KOPT-K1 (cell line): ENCODE data around the gene ZDHHC8.

Source experiments
- H3K27ac ChIP-seq: fragments of 200-600 bp; sonication (generic); 2 replicates; pipeline ENCODE4 v1.5.1; 2016; ENCODE audit warnings: antibody characterized with exemption, mild to moderate bottlenecking, low read depth, low read length; ENCODE audit not compliant: poor library complexity, severe bottlenecking
- H3K36me3 ChIP-seq: fragments of 200-600 bp; sonication (generic); 2 replicates; pipeline ENCODE4 v1.5.1; 2017; ENCODE audit warnings: antibody characterized with exemption, mild to moderate bottlenecking, low read length, moderate library complexity; ENCODE audit not compliant: insufficient read depth
- H3K9me3 ChIP-seq: fragments of 200-600 bp; sonication (generic); 2 replicates; pipeline ENCODE4 v1.5.1; 2017; ENCODE audit warnings: antibody characterized with exemption, low read length, mild to moderate bottlenecking; ENCODE audit not compliant: insufficient read depth, poor library complexity, severe bottlenecking

ZDHHC8 gene

DNA sequence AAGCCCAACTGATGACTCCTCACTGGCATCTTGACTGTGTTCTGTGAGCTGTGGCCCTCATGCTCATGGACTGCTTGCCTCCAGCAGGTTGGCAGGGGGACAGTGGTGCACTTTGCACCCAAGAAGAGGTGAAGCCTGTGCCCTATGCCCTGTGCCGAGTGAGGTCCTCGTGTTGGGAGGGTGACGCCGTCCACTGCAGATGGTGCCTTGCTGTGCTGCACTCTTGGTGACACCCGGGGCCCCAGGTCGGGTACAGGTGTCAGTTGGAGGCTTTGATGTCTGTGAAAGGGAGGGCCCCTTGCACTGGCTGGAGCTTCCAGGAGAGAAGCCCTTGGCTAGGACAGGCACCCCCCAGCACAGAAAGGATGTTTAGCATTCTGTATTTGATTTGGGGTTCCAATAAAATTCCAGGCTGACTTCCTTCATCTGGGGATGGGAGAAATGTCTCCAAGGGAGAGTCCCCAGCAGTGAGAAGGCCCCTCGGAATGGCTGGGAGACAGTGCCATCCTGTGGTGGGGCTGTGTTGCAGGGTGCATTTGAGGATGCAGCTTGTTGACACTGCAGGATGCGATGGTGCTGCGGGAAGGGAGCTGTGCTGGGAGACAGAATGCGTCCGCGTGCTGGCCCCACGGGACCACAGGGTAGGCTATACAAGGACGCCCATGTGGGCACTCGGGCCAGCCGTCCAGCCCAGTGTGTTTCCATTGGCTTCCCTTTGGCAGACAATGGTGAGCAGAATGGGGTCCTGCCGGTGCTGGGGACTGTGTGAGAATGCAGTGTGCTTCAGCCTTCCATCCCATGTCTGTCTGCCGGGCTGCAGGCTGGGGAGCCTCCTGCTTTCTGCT is 2.5 kb upstream of the ZDHHC8 start:
- H3K36me3 ChIP-seq, result peaks cover 49% of the 10 kb centered on the region
- peak overlapping the region; percentile 46 for H3K27ac ChIP-seq
- H3K9me3 ChIP-seq, result no peaks in the 10 kb centered on the region

DNA sequence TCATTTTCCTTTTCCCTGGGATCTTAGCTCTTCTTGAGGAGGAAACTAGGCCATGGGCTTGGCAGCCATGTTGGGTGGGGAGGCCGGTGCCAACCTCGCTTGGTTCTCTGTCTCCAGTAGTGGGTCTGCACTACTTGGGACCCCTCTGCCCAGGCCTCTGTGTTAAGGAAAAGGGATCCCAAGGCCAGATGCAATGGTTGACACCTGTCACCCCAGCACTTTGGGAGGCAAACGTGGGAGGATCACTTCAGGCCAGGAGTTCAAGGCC is 1.9 kb upstream of the ZDHHC8 start:
- H3K36me3 ChIP-seq, result peaks cover 43% of the 10 kb centered on the region
- H3K27ac ChIP-seq, result peak overlapping the region; percentile 46
- H3K9me3 ChIP-seq, result no peaks in the 10 kb centered on the region

- Histone ChIP-seq H3K36me3 (peaks cover 37% of the 10 kb centered on the region), H3K27ac (no peak overlapping the region), H3K9me3 (no peaks in the 10 kb centered on the region)
Measured at GRCh38 chr22:20130319-20130718, 1.3 kb upstream of the ZDHHC8 start.

DNA sequence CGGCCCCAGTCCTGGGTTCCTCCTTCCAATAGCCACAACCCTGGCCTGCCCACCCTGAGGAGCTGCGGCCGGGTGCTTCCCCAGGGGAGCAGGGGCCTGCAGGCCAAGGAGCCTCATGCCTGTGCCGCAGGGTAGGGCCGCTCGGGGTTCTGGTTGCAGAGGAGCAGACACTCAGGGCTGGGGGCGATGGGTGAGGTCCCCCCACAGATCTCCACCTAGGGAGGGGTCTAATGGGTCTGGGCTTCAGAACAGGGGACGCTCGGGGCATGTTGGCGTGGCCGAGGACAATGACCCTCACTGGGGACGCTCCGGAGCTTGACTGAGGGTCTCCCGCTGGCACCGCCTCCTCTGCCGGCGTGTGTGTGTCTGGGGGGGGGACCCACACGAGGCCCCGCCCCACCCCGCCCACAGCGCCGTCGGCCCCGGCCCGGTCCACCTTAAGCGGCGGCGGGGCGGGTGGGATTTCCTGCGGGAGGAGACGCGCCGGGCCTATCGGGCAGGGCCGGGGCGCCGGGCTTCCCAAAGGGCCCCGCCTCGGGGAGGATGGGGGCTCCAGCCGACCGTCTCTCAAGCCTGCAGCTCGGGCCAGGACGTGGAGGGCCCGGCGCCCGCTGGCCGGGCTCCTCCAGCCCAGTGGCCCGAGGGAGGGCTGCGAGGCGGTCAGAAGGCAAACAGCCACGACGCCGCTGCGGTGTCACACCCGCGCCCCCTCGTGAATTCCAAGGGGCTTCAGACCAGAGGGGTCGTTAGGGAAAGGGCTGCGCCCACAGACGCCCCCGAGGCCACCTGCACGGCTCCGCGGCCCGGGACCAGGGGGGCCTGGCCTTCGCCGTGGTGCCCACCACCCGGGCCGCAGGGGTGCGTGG is 640 bp upstream of the ZDHHC8 start:
- Histone ChIP-seq H3K27ac (peak overlapping the region; percentile 72), H3K9me3 (no peaks in the 10 kb centered on the region)

GRCh38 chr22:20131859-20132685 is 468 bp downstream of the ZDHHC8 start:
- peaks cover 19% of the 10 kb centered on the region for H3K36me3 ChIP-seq
- H3K9me3 ChIP-seq, result no peaks in the 10 kb centered on the region
- peak overlapping the region; percentile 52 for H3K27ac ChIP-seq

More for the DNA sequence above, 640 bp upstream of the ZDHHC8 start:
- peaks cover 30% of the 10 kb centered on the region for H3K36me3 ChIP-seq

DNA sequence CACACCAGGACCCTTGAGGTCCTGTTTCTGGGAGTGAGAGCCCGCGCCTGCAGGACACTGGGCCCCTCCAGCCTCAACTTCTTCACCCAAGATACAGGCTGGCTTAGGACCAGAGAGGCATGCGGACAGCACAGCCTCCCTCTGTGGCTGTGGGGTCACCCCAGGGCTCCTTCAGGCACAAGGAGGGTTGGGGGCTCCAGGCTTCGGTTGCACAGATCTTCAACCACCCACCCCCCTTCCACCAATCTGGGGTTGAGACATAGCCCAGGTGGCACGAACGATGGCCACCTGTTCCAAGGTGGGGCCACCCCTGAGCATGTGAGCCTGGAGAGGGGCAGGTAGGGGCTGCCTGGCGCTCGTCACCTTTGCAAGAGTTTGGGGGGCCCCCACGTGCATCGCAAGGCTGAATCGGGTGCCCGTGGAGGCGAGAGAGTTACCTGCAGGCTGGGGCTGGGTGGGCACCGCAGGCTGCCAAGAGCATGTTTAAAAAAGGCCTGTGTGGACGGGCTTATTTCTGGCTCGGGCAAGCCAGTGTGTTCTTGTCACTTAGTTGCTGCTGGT is 1.2 kb downstream of the ZDHHC8 start:
- Histone ChIP-seq H3K36me3 (peaks cover 12% of the 10 kb centered on the region), H3K27ac (peak overlapping the region; percentile 52)

GRCh38 chr22:20133930-20134549 is 2.4 kb downstream of the ZDHHC8 start:
- Histone ChIP-seq H3K9me3 (no peaks in the 10 kb centered on the region), H3K27ac (no peak overlapping the region), H3K36me3 (no peaks in the 10 kb centered on the region)

More for the DNA sequence above, 1.2 kb downstream of the ZDHHC8 start:
- no peaks in the 10 kb centered on the region for H3K9me3 ChIP-seq

GRCh38 chr22:20135265-20135664 is 3.7 kb downstream of the ZDHHC8 start:
- no peaks in the 10 kb centered on the region; the same call in 1 of the 2 replicates for H3K36me3 ChIP-seq
- H3K9me3 ChIP-seq, result no peaks in the 10 kb centered on the region
- no peak overlapping the region for H3K27ac ChIP-seq

DNA sequence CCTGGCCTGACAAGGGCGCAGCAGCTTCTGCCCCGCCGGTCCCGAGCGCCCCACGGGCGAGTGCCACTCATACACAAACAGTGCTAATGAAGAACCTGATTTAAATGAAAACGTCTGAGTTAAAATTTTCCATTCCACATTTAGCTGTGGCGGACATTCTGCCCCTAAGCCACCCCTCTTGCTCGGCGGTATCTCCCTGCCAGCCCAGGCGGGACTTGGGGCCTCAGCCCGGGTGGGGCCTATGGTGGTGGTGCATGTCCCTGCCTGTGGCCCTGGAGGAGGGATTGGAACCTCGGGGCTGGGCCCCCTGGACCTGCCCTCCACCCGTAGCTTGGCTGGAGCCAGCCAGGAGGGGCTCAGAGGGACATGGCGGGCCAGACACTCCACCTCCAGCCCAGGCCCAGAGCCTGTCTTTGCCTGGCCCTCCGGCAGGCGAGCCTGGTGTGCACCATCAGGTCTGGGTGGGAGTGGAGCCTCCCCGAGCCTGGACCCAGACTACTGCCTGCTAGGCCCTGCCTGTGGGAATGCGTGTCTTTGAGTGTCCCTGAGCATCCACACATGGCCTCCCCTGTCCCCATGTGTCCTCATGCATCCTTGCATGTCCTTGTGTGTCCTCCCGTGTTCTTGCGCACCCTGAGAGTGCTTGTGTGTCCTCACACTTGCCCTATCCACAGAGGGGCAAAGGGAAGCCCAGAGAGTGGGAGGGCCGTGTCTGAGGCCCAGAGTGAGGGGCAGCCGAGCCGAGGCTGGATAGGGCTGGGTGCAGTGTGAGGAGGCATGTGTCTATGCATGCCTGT is 4.4 kb downstream of the ZDHHC8 start:
- Histone ChIP-seq H3K9me3 (no peaks in the 10 kb centered on the region), H3K27ac (no peak overlapping the region), H3K36me3 (peaks cover 3% of the 10 kb centered on the region; the same call in 1 of the 2 replicates)

- Histone ChIP-seq H3K27ac (no peak overlapping the region), H3K36me3 (peaks cover 9% of the 10 kb centered on the region; the same call in 1 of the 2 replicates), H3K9me3 (no peaks in the 10 kb centered on the region)
Measured at GRCh38 chr22:20136603-20136873, 4.9 kb downstream of the ZDHHC8 start.

- H3K27ac ChIP-seq, result no peak overlapping the region
- no peaks in the 10 kb centered on the region for H3K9me3 ChIP-seq
- peaks cover 14% of the 10 kb centered on the region; the same call in 1 of the 2 replicates for H3K36me3 ChIP-seq
Measured at GRCh38 chr22:20137113-20137512, 5.5 kb downstream of the ZDHHC8 start.

GRCh38 chr22:20137671-20138416 is 6.2 kb downstream of the ZDHHC8 start:
- H3K9me3 ChIP-seq, result no peaks in the 10 kb centered on the region
- no peak overlapping the region for H3K27ac ChIP-seq
- peaks cover 15% of the 10 kb centered on the region; the same call in 1 of the 2 replicates for H3K36me3 ChIP-seq

DNA sequence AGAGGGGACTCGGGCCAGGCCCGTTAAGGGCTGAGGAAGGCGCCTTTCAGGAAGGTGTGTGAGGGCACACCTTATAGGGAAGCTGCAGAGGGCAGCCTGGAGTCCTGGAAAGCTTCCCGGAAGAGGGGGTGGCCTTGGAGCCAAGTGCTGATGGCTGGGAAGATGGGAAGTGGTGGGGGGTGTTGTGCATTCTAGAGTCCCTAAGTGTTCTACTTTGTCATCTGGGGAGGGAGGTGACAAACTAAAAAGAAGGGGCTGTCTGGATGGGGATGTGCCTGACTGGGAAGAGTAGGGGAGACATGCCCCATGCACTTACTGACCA is 6.8 kb downstream of the ZDHHC8 start:
- peaks cover 15% of the 10 kb centered on the region; the same call in 1 of the 2 replicates for H3K36me3 ChIP-seq
- no peak overlapping the region for H3K27ac ChIP-seq

More for the DNA sequence above, 6.8 kb downstream of the ZDHHC8 start:
- no peaks in the 10 kb centered on the region for H3K9me3 ChIP-seq
